Prostate gland (tissue), 2 donors: Measurements from ENCODE around the gene LUC7L3. TPM values are rescaled to one million over a fixed set of nuclear protein-coding genes. Genes with fewer than 3 reads are reported as not detected.
"Not testable (repeated sequence)": the region's sequence is repeated elsewhere in the genome, so short reads cannot be mapped to it uniquely, and the experiment has no call there.

Experiments
- DNase-seq: peaks from one replicate; pipeline ENCODE4 v3.0.0-alpha.2; 2019; ENCODE audit warnings: low spot score
- H3K27ac ChIP-seq, 2 donors: fragments of 200-600 bp; sonication (generic); 2 replicates each; pipeline ENCODE4 v1.5.1; 2017 to 2019
- H3K27me3 ChIP-seq: fragments of 200-600 bp; sonication (generic); replicated peaks from 2 replicates; pipeline ENCODE4 v1.5.1; 2019; ENCODE audit not compliant: insufficient read depth
- H3K36me3 ChIP-seq, 2 donors: fragments of 200-600 bp; sonication (generic); 1 replicate in 1 of 2; 2 replicates in 1 of 2; pipeline versions ENCODE4 v1.5.1 to v1.8.1; 2017 to 2019
- H3K4me1 ChIP-seq: fragments of 200-600 bp; sonication (generic); replicated peaks from 2 replicates; pipeline ENCODE4 v1.5.1; 2019
- H3K4me3 ChIP-seq, 2 donors: fragments of 200-600 bp; sonication (generic); 2 replicates each; pipeline ENCODE4 v1.5.1; 2017 to 2019
- H3K9me3 ChIP-seq: fragments of 200-600 bp; sonication (generic); 2 replicates; pipeline ENCODE4 v1.5.1; 2017
- CTCF ChIP-seq, 4 experiments: fragments of 200-600 bp in 2 of 4; fragments of 450-650 bp in 2 of 4; sonication (generic) in 2 of 4; IDR thresholded peaks; 1 replicate in 3 of 4; 2 replicates in 1 of 4; pipeline ENCODE4 v1.5.1; 2016 to 2019; ENCODE audit warnings: antibody characterized with exemption in 4 of 4, mild to moderate bottlenecking in 2 of 4, moderate library complexity in 2 of 4
- POLR2A ChIP-seq: fragments of 450-650 bp; IDR thresholded peaks from one replicate; pipeline ENCODE4 v1.6.1; 2016; ENCODE audit warnings: antibody characterized with exemption, mild to moderate bottlenecking
- POLR2AphosphoS5 ChIP-seq: sonication (generic); formaldehyde crosslinking; IDR thresholded peaks from one replicate; pipeline ENCODE4 v1.6.1; 2017; ENCODE audit warnings: antibody characterized with exemption
- WGBS: methylation state at CpG from one replicate; pipeline ENCODE4 v1.1.5; 2018; 5-methylcytosine and 5-hydroxymethylcytosine counted together
- intact Hi-C: fragments of 100-400 bp; cut with DNase I; formaldehyde crosslinking; loops from one replicate; pipeline ENCODE4 v1.14.2; 2022
- total RNA-seq, 2 donors: library from RNA; depleted of rRNA; stranded (reverse); fragments of >200 nt; gene quantifications; one replicate each; pipeline ENCODE4 v1.1.0, GENCODE V29; 2016

Gene LUC7L3
- total RNA-seq, 2 donors from 2014 or later: 45.4 to 234 TPM

- H3K4me3 ChIP-seq: no peak overlapping the region
- no peaks in the 10 kb centered on the region for H3K27me3 ChIP-seq
- intact Hi-C loops: no loop called here
- no peak overlapping the region for H3K27ac ChIP-seq
- TF ChIP-seq POLR2AphosphoS5 (no peak), CTCF (IDR thresholded peaks at IDR 0.05) (no peak), POLR2A (no peak)
- H3K36me3 ChIP-seq: no peaks in the 10 kb centered on the region
- H3K9me3 ChIP-seq: no peaks in the 10 kb centered on the region
- DNase-seq: no peak
- 92% methylated on average over 12 of the region's 12 CpGs for WGBS
- H3K4me1 ChIP-seq: no peaks in the 10 kb centered on the region
Measured at GRCh38 chr17:50800196-50800700, 80.8 kb downstream of the LUC7L3 start.

GRCh38 chr17:50802609-50803571 lies 83.5 kb downstream of the LUC7L3 start:
- Histone ChIP-seq H3K4me3 (no peak overlapping the region), H3K4me1 (no peaks in the 10 kb centered on the region), H3K27ac (no peak overlapping the region), H3K36me3 (no peaks in the 10 kb centered on the region), H3K27me3 (no peaks in the 10 kb centered on the region), H3K9me3 (no peaks in the 10 kb centered on the region)
- DNase-seq: no peak
- intact Hi-C loops: no loop called here
- 59% methylated on average over 12 of the region's 12 CpGs for WGBS
- TF ChIP-seq CTCF (IDR thresholded peaks at IDR 0.05): no peak
- no peak for TF ChIP-seq POLR2AphosphoS5
- TF ChIP-seq POLR2A: no peak

GRCh38 chr17:50803676-50804075 lies 84.3 kb downstream of the LUC7L3 start:
- Histone ChIP-seq H3K36me3 (no peaks in the 10 kb centered on the region), H3K4me3 (no peak overlapping the region), H3K27me3 (no peaks in the 10 kb centered on the region), H3K4me1 (no peaks in the 10 kb centered on the region), H3K27ac (no peak overlapping the region), H3K9me3 (no peaks in the 10 kb centered on the region)
- intact Hi-C loops: no loop called here
- no peak for DNase-seq
- TF ChIP-seq POLR2A (no peak), POLR2AphosphoS5 (no peak), CTCF (IDR thresholded peaks at IDR 0.05) (no peak)
- WGBS: 64% methylated on average over 6 of the region's 6 CpGs

GRCh38 chr17:50804749-50805475 lies 85.5 kb downstream of the LUC7L3 start:
- H3K4me1 ChIP-seq, H3K9me3 ChIP-seq, DNase-seq, H3K27me3 ChIP-seq, intact Hi-C loops, H3K36me3 ChIP-seq, H3K4me3 ChIP-seq, H3K27ac ChIP-seq: not testable (repeated sequence)
- 97% methylated on average over 13 of the region's 13 CpGs for WGBS

- Histone ChIP-seq H3K27ac (no peak overlapping the region), H3K9me3 (no peaks in the 10 kb centered on the region), H3K4me1 (no peaks in the 10 kb centered on the region), H3K4me3 (no peak overlapping the region), H3K27me3 (no peaks in the 10 kb centered on the region), H3K36me3 (no peaks in the 10 kb centered on the region)
- 81% methylated on average over 6 of the region's 6 CpGs for WGBS
- DNase-seq: no peak
- TF ChIP-seq POLR2A (no peak), POLR2AphosphoS5 (no peak), CTCF (IDR thresholded peaks at IDR 0.05) (no peak)
- intact Hi-C loops: no loop called here
Measured at GRCh38 chr17:50805486-50805885, 86.1 kb downstream of the LUC7L3 start.
